ENCODE measurements around the gene DNMT3L.

DNMT3L gene

DNA sequence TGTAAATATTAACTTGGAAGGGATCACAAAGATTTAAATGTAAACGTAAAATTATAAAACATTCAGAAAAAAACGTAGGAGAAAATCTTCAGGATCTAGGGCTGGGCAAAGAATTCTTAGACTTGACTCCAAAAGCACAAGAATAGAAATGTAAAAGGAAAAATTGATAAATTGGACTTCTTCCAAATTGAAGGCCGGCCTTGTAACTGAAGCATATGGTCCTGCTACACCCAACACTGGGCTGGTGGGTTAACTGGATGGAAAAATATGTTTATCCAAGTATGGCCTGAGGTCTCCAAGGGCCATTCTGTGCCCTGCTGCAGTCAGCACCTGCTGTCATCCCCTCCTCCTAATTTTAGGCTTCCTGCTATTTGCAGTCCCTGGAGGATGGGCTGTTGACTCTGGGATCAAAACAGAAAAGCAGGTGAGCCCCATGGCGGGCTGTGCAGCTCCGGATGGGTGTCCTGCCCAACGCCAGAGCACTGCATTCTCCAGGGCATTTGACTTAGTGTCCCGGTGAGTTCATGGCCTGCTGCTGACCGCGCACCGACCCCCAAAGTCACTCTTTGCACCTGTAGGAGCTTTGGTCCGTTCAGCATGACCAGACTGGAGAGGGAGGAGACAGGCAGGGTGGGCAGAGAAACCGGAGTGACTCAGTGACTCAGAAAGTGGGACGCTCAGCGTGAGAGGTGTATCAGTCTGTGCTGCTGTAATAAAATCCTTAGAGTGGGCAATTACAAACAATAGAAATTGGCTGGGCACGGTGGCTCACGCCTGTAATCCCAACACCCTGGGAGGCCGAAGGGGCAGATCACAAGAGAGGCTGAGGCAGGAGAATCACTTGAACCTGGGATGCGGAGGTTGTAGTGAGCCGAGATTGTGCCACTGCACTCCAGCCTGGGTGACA is 17.9 kb upstream of the DNMT3L start:
- Histone ChIP-seq H3F3A (ENCODE audit: control insufficient read depth, insufficient read depth) (no peaks in the 10 kb centered on the region), H3K4me3 (ENCODE audit: low read length) (no peak overlapping the region), H3K36me3 (ENCODE audit: control insufficient read depth, low read length) (no peaks in the 10 kb centered on the region), H3K27ac (ENCODE audit: low read depth, low read length) (no peak overlapping the region), H3K4me2 (ENCODE audit: low read length) (no peak overlapping the region), H3K9me3 (ENCODE audit: control insufficient read depth, insufficient read depth, low read length) (no peaks in the 10 kb centered on the region), H4K20me1 (ENCODE audit: control insufficient read depth, insufficient read depth, low read depth, low read length) (no peaks in the 10 kb centered on the region), H3K27me3 (ENCODE audit: control insufficient read depth, low read length) (peaks cover 17% of the 10 kb centered on the region), H3K9me2 (replicated peaks; ENCODE audit: control insufficient read depth, low read length) (no peaks in the 10 kb centered on the region), H3K79me2 (ENCODE audit: control insufficient read depth, low read length) (no peaks in the 10 kb centered on the region), H3K4me1 (ENCODE audit: control insufficient read depth, low read length) (peaks cover 5% of the 10 kb centered on the region; the same call in 1 of the 2 replicates)
- TF ChIP-seq EZH2phosphoT487 (IDR thresholded peaks at IDR 0.05; ENCODE audit: borderline replicate concordance, low read length), result no peak

DNA sequence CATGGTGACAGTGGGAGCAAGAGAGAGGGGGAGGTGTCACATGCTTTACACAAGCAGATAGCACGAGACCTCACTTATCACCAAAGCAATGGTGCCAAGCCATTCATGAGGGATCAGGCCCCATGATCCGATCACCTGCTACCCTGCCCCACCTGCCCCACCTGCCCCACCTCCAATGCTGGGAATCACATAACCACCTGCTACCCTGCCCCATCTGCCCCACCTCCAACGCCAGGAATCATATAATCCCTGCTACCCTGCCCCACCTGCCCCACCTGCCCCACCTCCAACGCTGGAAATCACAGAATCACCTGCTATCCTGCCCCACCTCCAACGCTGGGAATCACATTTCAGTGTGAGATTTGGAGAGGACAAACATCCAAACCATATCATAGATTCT is 13.3 kb upstream of the DNMT3L start:
- no peaks in the 10 kb centered on the region for H3K9me2 ChIP-seq (replicated peaks; ENCODE audit: control insufficient read depth, low read length)
- H3K4me3 ChIP-seq (ENCODE audit: low read length), result no peak overlapping the region
- H3K27ac ChIP-seq (ENCODE audit: low read depth, low read length), result no peak overlapping the region

DNA sequence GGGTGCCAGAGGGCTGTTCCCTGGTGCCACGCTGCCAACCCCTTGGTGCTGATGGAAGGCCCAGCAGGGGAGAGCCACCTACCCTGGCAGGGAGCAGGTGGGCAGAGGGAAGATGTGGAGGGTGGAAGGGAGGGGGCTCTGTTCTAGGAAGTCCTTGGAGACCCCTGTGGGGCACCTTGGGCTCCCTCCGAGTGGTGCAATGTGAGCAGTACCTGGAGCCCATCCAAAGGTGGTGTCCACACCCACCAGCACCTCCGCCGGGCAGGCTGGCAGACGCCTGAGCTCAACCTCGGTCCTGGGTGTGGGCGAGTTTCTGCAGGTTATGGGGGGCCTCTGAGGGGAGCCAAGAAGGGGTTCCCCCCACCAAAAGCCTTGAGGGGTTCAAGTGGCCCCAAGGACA is 11.3 kb upstream of the DNMT3L start:
- Histone ChIP-seq H3K9me3 (ENCODE audit: control insufficient read depth, insufficient read depth, low read length) (no peaks in the 10 kb centered on the region), H3K4me3 (ENCODE audit: low read length) (no peak overlapping the region), H3K36me3 (ENCODE audit: control insufficient read depth, low read length) (no peaks in the 10 kb centered on the region), H3K79me2 (ENCODE audit: control insufficient read depth, low read length) (no peaks in the 10 kb centered on the region), H3F3A (ENCODE audit: control insufficient read depth, insufficient read depth) (no peaks in the 10 kb centered on the region), H3K27ac (ENCODE audit: low read depth, low read length) (no peak overlapping the region), H3K9me2 (replicated peaks; ENCODE audit: control insufficient read depth, low read length) (no peaks in the 10 kb centered on the region), H4K20me1 (ENCODE audit: control insufficient read depth, insufficient read depth, low read depth, low read length) (no peaks in the 10 kb centered on the region), H3K4me2 (ENCODE audit: low read length) (no peak overlapping the region), H3K4me1 (ENCODE audit: control insufficient read depth, low read length) (no peaks in the 10 kb centered on the region), H3K27me3 (ENCODE audit: control insufficient read depth, low read length) (peaks cover 12% of the 10 kb centered on the region)
- no peak for TF ChIP-seq EZH2phosphoT487 (IDR thresholded peaks at IDR 0.05; ENCODE audit: borderline replicate concordance, low read length)
- TF ChIP-seq, protein P1, sequence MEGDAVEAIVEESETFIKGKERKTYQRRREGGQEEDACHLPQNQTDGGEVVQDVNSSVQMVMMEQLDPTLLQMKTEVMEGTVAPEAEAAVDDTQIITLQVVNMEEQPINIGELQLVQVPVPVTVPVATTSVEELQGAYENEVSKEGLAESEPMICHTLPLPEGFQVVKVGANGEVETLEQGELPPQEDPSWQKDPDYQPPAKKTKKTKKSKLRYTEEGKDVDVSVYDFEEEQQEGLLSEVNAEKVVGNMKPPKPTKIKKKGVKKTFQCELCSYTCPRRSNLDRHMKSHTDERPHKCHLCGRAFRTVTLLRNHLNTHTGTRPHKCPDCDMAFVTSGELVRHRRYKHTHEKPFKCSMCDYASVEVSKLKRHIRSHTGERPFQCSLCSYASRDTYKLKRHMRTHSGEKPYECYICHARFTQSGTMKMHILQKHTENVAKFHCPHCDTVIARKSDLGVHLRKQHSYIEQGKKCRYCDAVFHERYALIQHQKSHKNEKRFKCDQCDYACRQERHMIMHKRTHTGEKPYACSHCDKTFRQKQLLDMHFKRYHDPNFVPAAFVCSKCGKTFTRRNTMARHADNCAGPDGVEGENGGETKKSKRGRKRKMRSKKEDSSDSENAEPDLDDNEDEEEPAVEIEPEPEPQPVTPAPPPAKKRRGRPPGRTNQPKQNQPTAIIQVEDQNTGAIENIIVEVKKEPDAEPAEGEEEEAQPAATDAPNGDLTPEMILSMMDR (IDR thresholded peaks at IDR 0.05; ENCODE audit: low read depth, low read length, poor library complexity, severe bottlenecking), result no peak

More for the DNA sequence above, 13.3 kb upstream of the DNMT3L start:
- H3K36me3 ChIP-seq (ENCODE audit: control insufficient read depth, low read length), result no peaks in the 10 kb centered on the region
- H3K4me1 ChIP-seq (ENCODE audit: control insufficient read depth, low read length), result peaks cover 5% of the 10 kb centered on the region; the same call in 1 of the 2 replicates
- H3K27me3 ChIP-seq (ENCODE audit: control insufficient read depth, low read length), result peaks cover 12% of the 10 kb centered on the region
- no peaks in the 10 kb centered on the region for H4K20me1 ChIP-seq (ENCODE audit: control insufficient read depth, insufficient read depth, low read depth, low read length)
- H3F3A ChIP-seq (ENCODE audit: control insufficient read depth, insufficient read depth), result no peaks in the 10 kb centered on the region
- no peaks in the 10 kb centered on the region for H3K79me2 ChIP-seq (ENCODE audit: control insufficient read depth, low read length)
- H3K9me3 ChIP-seq (ENCODE audit: control insufficient read depth, insufficient read depth, low read length), result no peaks in the 10 kb centered on the region
- TF ChIP-seq, protein P1 (IDR thresholded peaks at IDR 0.05; ENCODE audit: low read depth, low read length, poor library complexity, severe bottlenecking), result no peak
- no peak for TF ChIP-seq EZH2phosphoT487 (IDR thresholded peaks at IDR 0.05; ENCODE audit: borderline replicate concordance, low read length)
- no peak overlapping the region for H3K4me2 ChIP-seq (ENCODE audit: low read length)

DNA sequence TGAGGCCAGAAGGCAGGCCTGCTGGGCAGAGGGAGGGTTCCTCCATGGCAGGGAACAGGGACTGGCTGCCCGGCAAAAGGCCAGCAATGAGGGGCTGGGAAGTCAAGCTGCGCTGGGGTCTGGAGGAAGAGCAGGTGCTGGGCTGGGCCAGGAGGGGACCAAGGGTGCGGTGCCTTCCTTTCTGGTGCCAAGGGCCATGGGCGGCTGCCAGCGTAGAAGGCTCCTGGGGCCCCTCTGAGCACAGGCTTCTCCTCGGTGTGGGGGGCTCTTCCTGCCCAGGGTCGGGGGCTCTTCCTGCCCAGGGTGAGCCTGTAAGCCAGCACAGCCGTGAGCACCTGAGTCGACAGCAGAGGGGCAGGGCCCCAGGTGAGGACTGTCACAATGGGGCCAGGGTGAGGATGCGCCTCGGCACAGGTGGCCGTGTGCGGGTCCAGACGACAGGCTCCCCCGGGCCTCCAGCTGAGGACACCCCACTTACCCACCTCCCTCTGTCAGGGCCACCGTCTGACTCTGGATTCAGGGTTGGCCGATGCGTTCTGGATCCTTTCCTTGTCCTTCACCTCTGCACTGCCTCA is 10.7 kb upstream of the DNMT3L start:
- Histone ChIP-seq H3K4me2 (ENCODE audit: low read length) (no peak overlapping the region), H3K27ac (ENCODE audit: low read depth, low read length) (no peak overlapping the region), H3K4me3 (ENCODE audit: low read length) (no peak overlapping the region)

More for the DNA sequence above, 10.7 kb upstream of the DNMT3L start:
- no peaks in the 10 kb centered on the region for H4K20me1 ChIP-seq (ENCODE audit: control insufficient read depth, insufficient read depth, low read depth, low read length)
- H3K4me1 ChIP-seq (ENCODE audit: control insufficient read depth, low read length), result no peaks in the 10 kb centered on the region
- H3F3A ChIP-seq (ENCODE audit: control insufficient read depth, insufficient read depth), result no peaks in the 10 kb centered on the region
- no peaks in the 10 kb centered on the region for H3K9me3 ChIP-seq (ENCODE audit: control insufficient read depth, insufficient read depth, low read length)
- H3K9me2 ChIP-seq (replicated peaks; ENCODE audit: control insufficient read depth, low read length), result no peaks in the 10 kb centered on the region
- no peaks in the 10 kb centered on the region for H3K36me3 ChIP-seq (ENCODE audit: control insufficient read depth, low read length)
- peaks cover 12% of the 10 kb centered on the region for H3K27me3 ChIP-seq (ENCODE audit: control insufficient read depth, low read length)
- TF ChIP-seq, protein P1 (IDR thresholded peaks at IDR 0.05; ENCODE audit: low read depth, low read length, poor library complexity, severe bottlenecking), result no peak
- TF ChIP-seq EZH2phosphoT487 (IDR thresholded peaks at IDR 0.05; ENCODE audit: borderline replicate concordance, low read length), result no peak
- H3K79me2 ChIP-seq (ENCODE audit: control insufficient read depth, low read length), result no peaks in the 10 kb centered on the region
